Cortex of kidney (tissue), 1 donor: Measurements from ENCODE around the gene STAC3.

ENCODE experiments used
- DNase-seq: peaks from one replicate; lab custom pipeline; 2025; lab: John Stamatoyannopoulos, UW

STAC3 gene

DNA sequence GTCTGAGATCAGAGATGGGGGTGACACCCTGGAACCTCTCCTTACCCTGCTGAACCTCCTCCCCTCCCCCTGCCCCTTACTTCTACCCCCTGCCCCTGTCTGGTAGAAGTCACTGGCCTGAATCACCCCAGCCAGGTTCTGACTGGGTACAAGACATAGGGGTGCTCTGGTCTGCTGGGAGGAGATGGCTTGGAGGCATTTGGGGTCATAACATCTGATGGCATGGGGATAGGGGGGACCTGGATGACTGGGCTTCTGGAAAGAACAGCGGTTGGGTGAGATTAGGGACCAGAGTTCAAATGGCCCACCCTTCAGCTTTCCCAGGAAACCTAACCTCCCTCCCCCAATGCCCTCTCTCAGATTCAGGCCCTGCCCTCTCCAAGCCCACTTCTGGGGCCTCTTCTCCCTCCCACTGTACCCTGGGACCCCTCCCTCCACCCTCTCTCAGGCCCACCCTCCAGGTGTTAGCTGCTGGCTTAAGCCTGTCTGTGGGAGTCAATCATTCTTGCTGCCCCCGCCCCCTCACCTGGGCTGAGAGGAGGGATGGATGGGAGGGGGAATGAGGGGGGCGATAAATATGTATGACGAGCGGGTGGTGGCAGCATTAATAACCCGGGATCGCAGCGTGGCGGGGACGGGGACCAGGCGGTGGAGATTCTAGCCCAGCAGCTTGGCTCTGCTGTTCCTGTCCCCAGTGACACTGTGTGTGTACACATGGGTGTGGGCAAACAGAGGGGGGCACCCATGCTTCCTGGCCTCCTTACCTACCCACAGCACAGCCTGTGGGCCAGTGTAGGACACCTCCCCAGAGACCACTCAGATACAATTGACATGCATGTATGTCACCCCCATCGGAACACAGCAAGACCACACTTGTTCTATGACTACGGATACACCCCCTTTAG, 28.4 kb downstream of the STAC3 start:
- no peak for DNase-seq

GRCh38 chr12:57221169-57221917, 29.6 kb downstream of the STAC3 start:
- no peak for DNase-seq

DNA sequence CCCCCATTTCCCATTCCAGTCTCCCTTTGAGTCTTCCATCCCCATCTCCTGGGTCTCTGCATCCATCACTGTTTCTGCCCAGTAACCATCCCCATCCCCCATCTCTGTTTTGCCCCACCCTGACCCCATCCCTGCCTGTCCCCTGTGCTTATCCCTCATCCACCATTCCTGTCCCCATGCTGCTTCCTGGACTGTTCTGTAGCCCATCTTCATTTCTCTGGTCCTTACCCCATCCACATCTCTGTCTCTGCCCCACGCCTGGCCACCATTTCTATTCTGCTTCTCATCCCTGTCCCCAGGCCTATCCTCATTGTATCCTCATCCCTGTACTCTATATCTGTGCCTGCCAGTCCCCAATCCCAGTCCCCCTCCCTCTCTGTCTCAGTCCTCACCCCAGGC, 30.2 kb downstream of the STAC3 start:
- DNase-seq = no peak

DNA sequence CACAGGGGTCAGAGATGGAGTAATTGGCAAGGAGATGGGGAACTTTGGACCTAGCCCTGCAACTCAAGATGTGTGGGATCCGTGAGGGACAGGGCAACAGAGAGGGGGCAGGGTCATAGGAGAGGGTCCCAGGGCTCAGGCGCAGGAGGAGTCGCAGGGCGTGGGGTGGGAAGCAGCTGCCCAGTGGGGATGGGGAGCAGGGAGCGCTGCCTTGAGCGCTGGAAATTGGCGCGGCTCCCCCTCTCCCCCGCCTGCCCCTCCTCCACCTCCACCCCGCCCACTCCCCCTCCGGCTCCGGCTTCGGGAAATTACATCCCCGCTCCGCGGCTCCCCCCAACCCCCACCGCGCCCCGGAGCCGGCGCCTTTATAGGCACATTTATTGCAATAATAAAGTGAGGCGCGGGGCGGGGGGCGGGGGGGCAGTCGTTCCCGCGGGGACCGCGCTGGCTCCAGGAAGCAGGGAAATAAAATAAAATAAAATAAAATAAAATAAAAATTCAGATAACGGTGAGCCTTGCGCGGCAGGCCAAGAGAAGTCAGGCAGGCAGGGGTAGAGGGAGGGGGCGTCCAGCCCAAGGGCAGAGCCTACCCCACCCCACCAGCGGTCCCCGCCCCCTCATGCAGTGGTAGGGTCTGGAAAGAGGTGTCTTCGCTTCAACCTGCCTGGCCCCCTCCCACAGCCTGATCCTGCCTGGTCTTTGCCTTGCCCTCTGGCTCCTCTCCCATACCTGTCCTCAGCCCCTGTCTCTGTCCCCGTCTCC, 30.8 kb downstream of the STAC3 start:
- DNase-seq = no peak

- DNase-seq = no peak
These were observed 31.6 kb downstream of the STAC3 start for GRCh38 chr12:57219205-57219992.

- DNase-seq = no peak
These were observed 32.7 kb downstream of the STAC3 start for GRCh38 chr12:57218030-57218853.

DNA sequence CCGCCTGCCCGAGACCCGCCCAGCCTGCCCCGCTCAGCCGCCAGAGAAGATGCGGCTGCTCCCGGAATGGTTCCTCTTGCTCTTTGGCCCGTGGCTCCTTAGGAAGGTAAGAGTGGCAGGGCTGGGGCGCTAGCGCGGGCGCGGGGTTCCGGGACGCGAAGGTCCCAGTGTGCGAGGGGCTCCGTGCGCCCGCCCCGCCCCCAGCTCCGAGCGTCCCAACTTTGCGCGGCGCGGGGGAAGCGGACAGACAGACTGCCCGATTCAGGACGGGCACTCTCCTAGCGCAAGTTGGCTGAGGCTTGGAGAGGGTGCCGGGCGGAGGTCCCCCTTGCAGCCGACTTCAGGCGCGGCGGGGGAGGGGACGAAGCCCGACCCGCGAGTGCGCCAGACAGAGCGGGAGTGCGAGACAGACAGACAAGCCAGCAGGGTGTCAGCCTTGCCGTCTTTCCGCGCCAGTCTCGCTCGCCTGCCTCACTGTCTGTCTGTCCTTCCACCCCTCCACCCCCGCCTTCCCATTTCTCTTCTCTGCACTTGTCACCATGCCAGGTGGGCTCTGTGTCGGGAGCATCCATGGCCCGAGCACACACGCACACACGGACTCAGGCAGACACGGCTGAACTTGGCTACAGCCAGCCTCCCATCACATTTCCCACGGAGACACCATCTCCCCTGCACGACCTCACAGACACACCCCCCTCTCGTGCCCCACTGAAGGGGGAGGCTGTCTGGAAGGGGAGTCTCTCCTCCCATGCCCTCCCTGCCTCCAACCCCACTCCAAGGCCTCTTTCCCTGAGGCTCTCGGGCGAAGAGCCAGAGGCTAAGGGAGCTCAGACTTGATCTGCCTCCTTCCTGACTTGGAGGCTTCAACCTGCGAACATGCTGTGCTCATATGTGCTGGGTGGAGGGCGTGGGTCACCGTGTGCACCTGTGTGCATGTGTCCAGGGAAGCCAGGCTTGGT, 33.8 kb downstream of the STAC3 start:
- DNase-seq = no peak

DNA sequence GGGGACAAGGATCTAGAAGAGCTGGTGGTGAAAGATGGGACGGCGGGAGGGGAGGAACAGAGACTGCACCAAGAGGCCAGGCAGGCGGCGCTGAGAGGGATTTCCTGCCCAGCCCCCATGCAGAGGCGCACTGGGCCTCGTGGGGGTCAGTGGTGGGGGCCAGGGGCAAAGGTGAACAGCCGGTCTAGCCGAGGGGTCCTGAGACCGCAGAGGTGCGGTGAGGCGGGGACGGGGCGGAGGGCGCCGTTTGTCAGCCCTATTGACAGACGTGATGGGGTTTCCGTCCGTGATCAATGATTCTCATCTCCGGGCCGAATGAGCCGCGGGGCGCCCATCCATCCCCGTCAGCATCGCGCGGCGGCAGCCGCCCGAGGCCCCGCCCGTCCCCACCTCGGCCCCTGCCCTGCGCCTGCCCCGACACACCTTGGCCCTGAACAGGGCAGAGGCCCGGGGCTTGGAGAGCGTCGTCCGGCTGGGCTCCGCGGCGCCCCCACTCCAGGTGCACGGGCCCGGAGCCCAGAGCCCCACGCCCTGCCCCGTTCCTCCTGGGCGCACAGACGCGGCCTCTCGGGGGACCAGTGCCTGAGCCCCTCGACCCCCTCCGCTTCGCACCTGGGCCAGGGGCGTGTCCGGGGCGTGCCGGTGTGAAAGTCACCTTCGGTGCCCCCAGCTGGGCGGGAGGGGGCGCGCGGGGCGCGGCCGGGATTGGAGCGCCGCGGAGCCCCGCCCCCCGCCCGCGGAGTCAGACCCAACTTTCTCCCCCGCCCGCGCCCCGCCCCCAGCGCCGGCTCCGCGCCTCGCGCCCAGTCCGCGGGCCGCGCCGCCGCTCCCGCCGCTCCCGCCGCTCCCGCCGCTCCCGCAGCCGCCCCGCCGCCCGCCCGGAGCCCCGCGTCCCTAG, 34.7 kb downstream of the STAC3 start, which contains the start of gene NXPH4:
TSS of gene NXPH4 (plus strand) at position 781 of the 898 bp plus-strand sequence. CDS start 176 bp downstream, outside the sequence.
- DNase-seq = no peak

DNA sequence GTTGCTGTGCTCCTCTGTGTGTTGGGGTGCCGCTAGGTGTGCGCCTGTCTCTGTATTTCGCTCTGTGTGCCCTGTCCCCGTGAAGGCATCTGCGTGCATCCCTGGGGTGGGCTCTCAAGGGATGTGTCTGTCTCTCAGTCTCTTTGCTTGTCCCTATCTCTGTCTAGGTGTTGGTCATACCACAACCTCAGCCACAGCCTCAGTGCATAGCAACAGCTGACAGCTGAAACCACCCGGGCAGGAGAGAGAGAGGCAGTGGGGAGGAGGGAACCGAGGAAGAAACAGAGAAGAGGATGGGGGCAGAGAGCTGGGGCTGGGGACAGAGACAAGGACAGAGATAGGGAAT, 35.3 kb downstream of the STAC3 start:
- DNase-seq = no peak

DNA sequence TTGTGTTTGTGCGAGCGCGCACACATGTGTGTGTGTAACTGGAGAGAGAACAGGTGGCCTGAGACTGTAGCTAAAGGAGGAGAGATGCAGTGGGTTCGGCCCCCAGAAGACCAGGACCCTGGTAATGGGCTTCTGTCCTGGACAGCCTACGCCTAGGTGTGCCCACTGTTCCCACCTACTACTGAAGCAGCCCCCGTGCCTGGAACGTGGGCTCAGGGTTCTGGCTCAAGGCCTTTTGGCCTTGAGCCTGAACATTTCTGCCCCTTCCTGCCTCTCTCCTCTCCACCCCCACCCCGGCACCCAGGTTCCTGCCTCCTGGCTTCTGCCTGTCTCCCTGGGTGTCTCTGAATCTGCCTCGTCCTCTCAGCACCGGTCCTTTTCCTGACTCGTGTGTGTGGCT, 35.9 kb downstream of the STAC3 start:
- no peak for DNase-seq

GRCh38 chr12:57214398-57214781, 36.6 kb downstream of the STAC3 start:
- no peak for DNase-seq

DNA sequence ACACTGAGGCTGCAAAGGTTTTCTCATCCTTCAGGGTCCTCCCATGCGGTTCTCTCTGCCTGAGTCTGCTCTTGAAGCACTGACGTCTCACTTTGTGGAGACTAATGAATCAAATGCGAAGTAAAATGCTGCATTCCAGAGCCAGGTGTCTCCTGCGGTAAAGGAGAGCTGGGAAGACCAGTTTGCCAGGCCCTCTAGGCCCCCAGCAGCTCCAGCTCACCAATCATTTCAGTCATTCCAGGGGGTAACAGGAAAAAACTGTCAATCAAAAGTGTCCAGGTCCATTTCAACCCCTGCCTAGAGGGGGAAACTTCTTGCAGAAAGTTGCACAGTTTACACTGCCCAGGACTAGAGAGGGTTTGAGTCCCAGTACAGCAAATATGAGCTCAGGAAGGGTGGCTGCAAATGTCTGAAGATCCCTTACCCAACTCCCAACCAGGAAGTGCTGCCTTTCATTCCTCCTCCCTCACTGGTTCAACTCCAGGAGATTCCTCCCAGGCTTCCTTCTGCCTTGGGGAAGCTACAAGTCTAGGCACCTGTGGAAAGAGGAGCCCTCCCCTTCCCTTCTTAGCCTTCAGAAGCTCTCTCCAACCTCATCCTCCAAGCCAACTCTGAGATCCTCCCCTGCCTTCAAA, 37.1 kb downstream of the STAC3 start:
- no peak for DNase-seq

DNA sequence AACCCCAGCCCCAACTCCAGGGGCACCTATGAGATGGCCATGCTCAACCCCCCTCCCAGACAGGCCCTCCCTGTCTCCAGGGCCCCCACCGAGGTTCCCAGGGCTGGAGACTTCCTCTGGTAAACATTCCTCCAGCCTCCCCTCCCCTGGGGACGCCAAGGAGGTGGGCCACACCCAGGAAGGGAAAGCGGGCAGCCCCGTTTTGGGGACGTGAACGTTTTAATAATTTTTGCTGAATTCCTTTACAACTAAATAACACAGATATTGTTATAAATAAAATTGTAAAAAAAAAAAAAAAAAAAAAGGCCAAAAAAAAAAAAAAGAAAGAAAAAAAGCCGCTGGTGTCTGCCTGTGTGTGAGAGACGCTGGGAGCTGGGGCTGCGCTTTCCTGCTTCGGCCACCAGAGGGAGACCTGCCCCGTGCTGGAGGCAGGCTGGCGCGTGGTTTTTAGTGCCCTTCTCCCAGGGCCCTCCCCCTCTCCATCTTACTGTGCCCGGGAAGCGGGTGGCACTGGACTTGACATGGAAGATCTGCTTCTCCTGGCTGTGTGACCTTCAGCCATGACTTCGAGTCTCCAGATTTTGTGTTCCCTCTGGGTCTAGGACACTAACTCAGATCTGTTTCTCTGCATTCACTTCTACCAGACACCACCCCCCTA, 37.8 kb downstream of the STAC3 start:
- DNase-seq = no peak

GRCh38 chr12:57212701-57213057, 38.3 kb downstream of the STAC3 start:
- no peak for DNase-seq

DNA sequence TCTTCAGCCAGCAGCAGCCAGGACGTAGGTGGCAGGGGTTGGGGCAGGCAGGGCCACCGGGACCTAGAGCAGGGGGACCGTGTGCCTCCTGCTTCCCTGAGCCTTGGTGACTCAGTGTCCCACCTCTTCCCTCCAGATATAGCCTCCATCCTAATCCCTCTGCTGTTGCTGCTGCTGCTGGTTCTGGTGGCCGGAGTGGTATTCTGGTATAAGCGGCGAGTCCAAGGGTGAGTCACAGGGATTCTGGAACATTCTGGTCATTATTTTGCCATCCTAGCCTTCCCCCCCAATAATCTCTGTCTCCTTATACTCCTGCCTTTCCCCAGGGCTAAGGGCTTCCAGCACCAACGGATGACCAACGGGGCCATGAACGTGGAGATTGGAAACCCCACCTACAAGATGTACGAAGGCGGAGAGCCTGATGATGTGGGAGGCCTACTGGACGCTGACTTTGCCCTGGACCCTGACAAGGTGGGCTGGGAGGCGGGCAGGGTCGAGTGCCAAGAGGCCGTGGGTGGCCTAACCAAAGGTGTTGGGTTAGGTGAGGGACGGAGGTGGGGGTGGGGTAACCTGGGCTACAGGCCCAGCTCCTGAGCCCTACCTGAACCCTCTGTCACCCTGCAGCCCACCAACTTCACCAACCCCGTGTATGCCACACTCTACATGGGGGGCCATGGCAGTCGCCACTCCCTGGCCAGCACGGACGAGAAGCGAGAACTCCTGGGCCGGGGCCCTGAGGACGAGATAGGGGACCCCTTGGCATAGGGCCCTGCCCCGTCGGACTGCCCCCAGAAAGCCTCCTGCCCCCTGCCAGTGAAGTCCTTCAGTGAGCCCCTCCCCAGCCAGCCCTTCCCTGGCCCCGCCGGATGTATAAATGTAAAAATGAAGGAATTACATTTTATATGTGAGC, 38.9 kb downstream of the STAC3 start:
- no peak for DNase-seq

GRCh38 chr12:57210926-57211692, 39.9 kb downstream of the STAC3 start:
- DNase-seq = no peak
